ENCODE results near the gene HDLBP.

HDLBP gene

GRCh38 chr2:241188361-241189092, 126.9 kb downstream of the HDLBP start, which contains the start of gene ANO7:
TSS of gene ANO7 (plus strand) at chr2:241188677. CDS start at chr2:241190064, 1,387 bp downstream.
- DNase-seq: no peak

- DNase-seq: no peak
These were observed 127.6 kb downstream of the HDLBP start for GRCh38 chr2:241187918-241188234.

DNA sequence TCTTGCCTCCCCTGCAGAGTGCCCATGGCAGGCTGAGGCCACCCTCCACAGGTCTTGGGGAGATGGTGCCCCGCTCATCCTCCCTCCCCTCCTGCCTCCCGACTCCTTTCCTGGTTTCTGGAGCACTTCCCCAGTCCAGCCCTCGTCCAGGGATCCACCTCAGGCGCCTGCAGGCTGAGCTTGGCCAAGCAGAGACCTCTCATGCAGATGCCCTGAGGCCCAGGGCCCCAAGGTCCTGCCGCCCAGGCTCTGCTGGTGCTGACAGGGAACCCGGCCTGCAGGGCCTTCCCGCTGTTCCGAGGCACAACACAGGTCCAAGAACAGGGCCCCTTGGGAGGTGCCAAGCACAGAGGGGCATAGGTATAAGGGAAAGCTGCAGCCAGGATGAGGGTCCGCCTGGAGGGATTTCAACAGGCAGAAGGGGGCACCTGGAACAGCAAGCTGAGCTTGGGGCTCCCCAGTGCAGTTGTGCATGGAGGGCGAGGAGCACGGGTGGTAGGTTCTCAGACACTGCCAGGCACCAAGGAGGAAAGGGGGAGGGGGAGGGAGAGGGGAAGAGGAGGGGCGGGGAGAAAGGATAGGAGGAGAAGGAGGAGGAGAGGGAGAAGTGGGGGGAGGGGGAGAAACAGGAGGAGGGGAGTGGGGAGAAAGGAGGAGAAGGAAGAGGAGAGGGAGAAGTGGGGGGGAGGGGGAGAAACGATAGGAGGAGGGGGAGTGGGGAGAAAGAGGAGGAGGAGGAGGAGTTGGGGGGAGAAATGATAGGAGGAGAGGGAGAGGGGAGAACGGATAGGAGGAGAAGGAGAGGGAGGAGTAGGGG, 128.2 kb downstream of the HDLBP start:
- no peak for DNase-seq

DNA sequence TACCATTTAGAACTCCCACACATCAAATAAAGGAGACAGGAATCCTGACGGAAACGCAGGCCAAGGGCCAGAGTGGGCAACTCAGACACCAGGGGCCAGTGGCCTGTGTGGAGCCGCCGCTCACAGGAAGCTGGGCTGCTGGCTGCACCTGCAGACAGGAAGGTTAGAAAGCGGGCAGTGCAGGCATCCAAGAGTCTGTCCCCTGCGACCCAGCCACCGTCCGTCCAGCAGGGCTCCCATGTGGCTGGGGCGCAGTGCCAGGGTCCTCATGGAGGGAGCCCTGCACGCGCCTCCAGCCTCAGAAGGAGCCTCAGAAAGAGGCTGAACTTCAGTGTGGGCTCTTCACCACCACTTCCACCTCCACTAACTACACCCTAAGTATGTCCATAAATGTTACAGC, 129.5 kb downstream of the HDLBP start:
- DNase-seq: no peak

- no peak for DNase-seq
These were observed 130.6 kb downstream of the HDLBP start for GRCh38 chr2:241184901-241185300.

- no peak for DNase-seq
These were observed 132.3 kb downstream of the HDLBP start for GRCh38 chr2:241183221-241183620.

DNA sequence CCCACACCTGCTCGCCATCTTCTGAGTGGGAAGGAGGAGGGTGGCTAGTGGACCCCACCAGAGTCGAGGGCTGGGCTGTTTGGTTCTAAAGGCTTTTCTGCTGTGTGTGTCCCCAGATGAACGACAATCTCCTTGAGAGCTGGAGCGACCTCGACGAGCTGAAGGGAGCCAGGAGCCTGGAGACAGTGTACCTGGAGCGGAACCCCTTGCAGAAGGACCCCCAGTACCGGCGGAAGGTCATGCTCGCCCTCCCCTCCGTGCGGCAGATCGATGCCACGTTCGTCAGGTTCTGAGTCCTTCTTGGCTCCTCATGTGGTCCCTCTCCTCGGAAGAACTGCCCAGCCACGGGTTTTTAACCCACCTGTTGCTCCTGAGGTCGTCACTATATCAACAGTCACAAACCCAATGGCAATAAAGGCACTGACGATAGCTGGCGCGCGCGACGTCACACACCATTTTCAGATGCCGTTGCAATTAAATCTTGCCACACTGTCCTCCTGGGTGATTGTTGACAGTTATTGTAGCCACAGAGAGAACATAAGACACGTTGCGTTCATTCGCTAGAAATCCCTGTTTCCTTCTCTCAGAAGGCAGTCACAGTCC, 132.8 kb downstream of the HDLBP start:
- DNase-seq: no peak

DNA sequence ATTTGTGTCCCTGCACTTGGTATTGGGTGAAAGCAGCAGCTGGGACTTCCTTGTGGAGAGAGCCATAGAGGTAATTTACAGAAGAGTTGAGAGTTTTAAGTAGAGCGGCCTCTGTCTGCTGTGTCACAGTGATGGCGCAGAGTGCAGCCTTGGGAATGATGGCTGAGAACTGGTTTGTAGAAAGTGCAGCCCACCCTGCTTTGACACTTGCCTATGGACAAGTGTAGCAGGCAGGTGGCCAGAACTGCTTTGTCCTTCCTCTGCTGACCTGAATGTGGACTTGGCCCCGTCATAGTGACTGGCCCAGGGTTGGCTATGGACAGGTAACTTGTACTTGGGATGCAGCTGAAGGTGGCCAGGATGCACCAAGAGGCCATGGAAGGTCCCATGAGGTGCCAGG, 133.3 kb downstream of the HDLBP start:
- no peak for DNase-seq

DNA sequence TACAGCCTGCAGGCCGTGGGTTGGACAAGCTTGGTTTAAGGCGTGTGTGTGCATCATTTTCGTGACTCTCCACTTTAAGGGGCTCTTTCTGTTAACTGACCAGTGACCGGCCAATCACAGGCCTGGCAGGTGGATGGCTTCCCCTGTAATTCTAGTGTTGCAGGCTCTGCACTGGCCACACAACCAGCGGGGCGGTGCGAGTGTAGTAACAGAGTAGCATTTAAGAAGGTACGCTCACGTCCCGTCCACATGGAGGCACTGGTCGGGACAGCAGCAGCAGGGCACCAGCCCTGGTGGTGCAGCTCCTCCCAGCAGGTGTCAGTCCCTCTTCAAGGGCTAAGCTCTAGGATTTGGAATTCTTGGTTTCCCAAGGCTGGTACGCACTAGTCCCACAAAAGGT, 135.0 kb downstream of the HDLBP start:
- DNase-seq: no peak

GRCh38 chr2:241179899-241180298, 135.6 kb downstream of the HDLBP start:
- peak; percentile 14 for DNase-seq

GRCh38 chr2:241178961-241179360, 136.5 kb downstream of the HDLBP start:
- DNase-seq: no peak

DNA sequence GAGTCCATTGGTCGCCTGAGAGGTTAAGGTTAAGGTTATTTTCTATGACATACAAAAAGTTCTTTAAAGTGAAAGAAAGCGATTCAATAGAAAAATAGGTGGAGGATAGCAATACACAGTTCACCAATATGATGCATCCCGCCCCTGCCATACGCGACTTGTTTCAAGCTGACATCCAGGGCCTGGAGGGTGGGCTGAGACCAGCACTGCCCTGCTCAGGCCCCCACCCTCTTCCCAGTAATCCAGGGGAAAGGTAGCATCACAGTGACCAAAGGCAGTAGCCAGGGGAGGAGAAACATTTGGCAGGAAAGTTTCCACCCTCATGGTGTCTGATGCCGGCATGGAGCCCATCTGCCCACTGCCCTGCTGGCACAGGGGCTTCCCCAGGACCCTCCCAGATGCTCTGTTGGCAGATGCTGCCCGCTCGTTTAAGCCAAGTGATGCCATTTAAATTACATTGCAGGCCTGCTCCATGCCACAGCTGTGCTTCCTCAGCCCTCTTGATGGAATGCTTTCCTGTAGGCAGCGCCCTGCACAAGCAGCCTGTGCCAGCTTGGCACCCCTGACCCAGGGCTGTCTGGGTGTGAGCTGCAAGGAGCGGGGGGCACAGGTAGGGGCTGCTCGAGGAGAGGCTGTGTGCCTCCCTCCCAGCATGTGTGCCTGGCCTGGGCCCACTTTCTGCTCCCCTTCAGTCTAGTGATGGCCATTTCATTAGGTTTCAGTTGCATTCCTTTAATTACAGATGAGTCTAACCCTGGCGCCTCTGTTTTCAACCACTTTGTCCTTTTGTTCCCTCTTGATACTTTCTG, 137.7 kb downstream of the HDLBP start:
- DNase-seq: no peak

Measured in fibroblast of skin of right biceps (primary cell).